H9 (cell line): ENCODE measurements around the gene TNIP1. TPM values are rescaled to one million over a fixed set of nuclear protein-coding genes. Genes with fewer than 3 reads are reported as not detected.

Experiments
- DNase-seq: peaks from one replicate; pipeline ENCODE4 v3.0.0-alpha.2; 2017
- H2AFZ ChIP-seq: one replicate; pipeline ENCODE4 v1.6.1; 2013; ENCODE audit warnings: mild to moderate bottlenecking, low read length, control low read depth, moderate library complexity
- H2AK5ac ChIP-seq: 2 replicates; pipeline ENCODE4 v1.6.1; 2013; ENCODE audit warnings: low read length, control low read depth, mixed read lengths; ENCODE audit not compliant: insufficient read length
- H2BK120ac ChIP-seq: one replicate; pipeline ENCODE4 v1.6.1; 2013; ENCODE audit warnings: low read depth, mild to moderate bottlenecking, low read length, control low read depth, inconsistent platforms; ENCODE audit not compliant: poor library complexity, severe bottlenecking
- H2BK12ac ChIP-seq: 2 replicates; pipeline ENCODE4 v1.6.1; 2013; ENCODE audit warnings: low read length, control low read depth, mixed read lengths, low read depth; ENCODE audit not compliant: insufficient read length
- H2BK15ac ChIP-seq: 2 replicates; pipeline ENCODE4 v1.6.1; 2013; ENCODE audit warnings: low read depth, low read length, control low read depth
- H2BK20ac ChIP-seq: one replicate; pipeline ENCODE4 v1.6.1; 2013; ENCODE audit warnings: low read depth, mild to moderate bottlenecking, low read length, control low read depth, inconsistent platforms; ENCODE audit not compliant: poor library complexity, severe bottlenecking
- H2BK5ac ChIP-seq: 2 replicates; pipeline ENCODE4 v1.6.1; 2013; ENCODE audit warnings: low read length, control low read depth, mixed read lengths; ENCODE audit not compliant: insufficient read length
- H3K14ac ChIP-seq: 2 replicates; pipeline ENCODE4 v1.6.1; 2013; ENCODE audit warnings: low read length, control low read depth; ENCODE audit not compliant: insufficient read depth
- H3K18ac ChIP-seq: 2 replicates; pipeline ENCODE4 v1.6.1; 2013; ENCODE audit warnings: low read depth, mild to moderate bottlenecking, mixed read lengths, low read length, control low read depth; ENCODE audit not compliant: insufficient read length
- H3K23ac ChIP-seq: 2 replicates; pipeline ENCODE4 v1.6.1; 2013; ENCODE audit warnings: low read length, control low read depth, mixed read lengths, low read depth; ENCODE audit not compliant: insufficient read length
- H3K23me2 ChIP-seq: 2 replicates; pipeline ENCODE4 v1.6.1; 2013; ENCODE audit warnings: low read depth, mild to moderate bottlenecking, mixed read lengths, low read length, control low read depth; ENCODE audit not compliant: insufficient read length, poor library complexity, severe bottlenecking
- H3K27ac ChIP-seq: 2 replicates; pipeline ENCODE4 v1.5.1; 2013; ENCODE audit warnings: low read length, control low read depth, mixed read lengths, low read depth; ENCODE audit not compliant: insufficient read length
- H3K27me3 ChIP-seq: 2 replicates; pipeline ENCODE4 v1.6.1; 2013; ENCODE audit warnings: low read length, control low read depth, inconsistent platforms; ENCODE audit not compliant: insufficient read depth
- H3K4ac ChIP-seq: 2 replicates; pipeline ENCODE4 v1.6.1; 2013; ENCODE audit warnings: low read depth, mild to moderate bottlenecking, control low read depth, inconsistent platforms, low read length, moderate library complexity
- H3K4me1 ChIP-seq: 2 replicates; pipeline ENCODE4 v1.6.1; 2013; ENCODE audit warnings: low read length, control low read depth, inconsistent platforms; ENCODE audit not compliant: insufficient read depth
- H3K4me2 ChIP-seq: 2 replicates; pipeline ENCODE4 v1.6.1; 2013; ENCODE audit warnings: low read length, control low read depth, mixed read lengths; ENCODE audit not compliant: insufficient read length, insufficient read depth
- H3K56ac ChIP-seq: 2 replicates; pipeline ENCODE4 v1.6.1; 2013; ENCODE audit warnings: low read depth, mild to moderate bottlenecking, mixed read lengths, low read length, control low read depth; ENCODE audit not compliant: insufficient read length
- H3K79me1 ChIP-seq: 2 replicates; pipeline ENCODE4 v1.6.1; 2013; ENCODE audit warnings: low read depth, mild to moderate bottlenecking, moderate library complexity, low read length, control low read depth, inconsistent platforms; ENCODE audit not compliant: insufficient read depth, poor library complexity, severe bottlenecking
- H3K79me2 ChIP-seq: 2 replicates; pipeline ENCODE4 v1.6.1; 2013; ENCODE audit warnings: low read length, control low read depth, inconsistent platforms; ENCODE audit not compliant: insufficient read depth
- H3K9ac ChIP-seq: 2 replicates; pipeline ENCODE4 v1.6.1; 2013; ENCODE audit warnings: low read length, control low read depth, mixed read lengths; ENCODE audit not compliant: insufficient read length; ENCODE audit errors: extremely low read depth
- H3K9me3 ChIP-seq: one replicate; pipeline ENCODE4 v1.6.1; 2013; ENCODE audit warnings: low read depth, low read length, inconsistent platforms; ENCODE audit not compliant: control insufficient read depth
- H3T11ph ChIP-seq: one replicate; pipeline ENCODE4 v1.6.1; 2013; ENCODE audit warnings: mild to moderate bottlenecking, low read length, control low read depth, inconsistent platforms
- H4K20me1 ChIP-seq: one replicate; pipeline ENCODE4 v1.6.1; 2013; ENCODE audit not compliant: control insufficient read depth, insufficient read length, insufficient read depth
- H4K5ac ChIP-seq: 2 replicates; pipeline ENCODE4 v1.6.1; 2013; ENCODE audit warnings: low read depth, mild to moderate bottlenecking, mixed read lengths, low read length, control low read depth; ENCODE audit not compliant: insufficient read length
- H4K8ac ChIP-seq: replicated peaks from 2 replicates; pipeline ENCODE4 v1.6.1; 2013; ENCODE audit warnings: low read length, control low read depth, mixed read lengths, low read depth; ENCODE audit not compliant: insufficient read length
- H4K91ac ChIP-seq: 2 replicates; pipeline ENCODE4 v1.6.1; 2013; ENCODE audit warnings: low read depth, mild to moderate bottlenecking, moderate library complexity, mixed read lengths, low read length, control low read depth; ENCODE audit not compliant: insufficient read length
- H3K27ac Mint-ChIP-seq, 3 experiments: 2 replicates in 2 of 3; 3 replicates in 1 of 3; pipeline ENCODE4 v1.8.0; 2020 to 2021; ENCODE audit warnings: mixed read lengths in 3 of 3, mild to moderate bottlenecking in 1 of 3, moderate library complexity in 1 of 3
- H3K27me3 Mint-ChIP-seq: 2 replicates; pipeline ENCODE4 v1.8.0; 2021; ENCODE audit warnings: low read depth, mild to moderate bottlenecking, moderate library complexity, mixed read lengths
- H3K36me3 Mint-ChIP-seq, 3 experiments: 2 replicates in 2 of 3; 3 replicates in 1 of 3; pipeline ENCODE4 v1.8.0; 2020 to 2021; ENCODE audit warnings: low read depth in 3 of 3, mixed read lengths in 3 of 3; ENCODE audit not compliant: insufficient read depth in 1 of 3
- H3K4me1 Mint-ChIP-seq, 2 experiments: 2 replicates each; pipeline ENCODE4 v1.8.0; 2020; ENCODE audit warnings: mixed read lengths in 2 of 2
- H3K4me3 Mint-ChIP-seq, 2 experiments: 2 replicates in 1 of 2; 3 replicates in 1 of 2; pipeline ENCODE4 v1.8.0; 2020 to 2021; ENCODE audit warnings: mild to moderate bottlenecking in 2 of 2, mixed read lengths in 2 of 2, moderate library complexity in 1 of 2
- H3K9me3 Mint-ChIP-seq, 2 experiments: 2 replicates in 1 of 2; 3 replicates in 1 of 2; pipeline ENCODE4 v1.8.0; 2020; ENCODE audit warnings: mild to moderate bottlenecking in 2 of 2, mixed read lengths in 2 of 2, moderate library complexity in 1 of 2
- CTCF ChIP-seq: fragments of 200-600 bp; sonication (generic); conservative IDR thresholded peaks from 3 replicates; pipeline ENCODE4 v1.8.0; 2021; ENCODE audit warnings: antibody characterized with exemption, mild to moderate bottlenecking
- WGBS: extraction: QIAGEN DNeasy Blood & Tissue Kit; methylation state at CpG from one replicate; pipeline ENCODE4 v1.1.7; 2013; ENCODE audit warnings: missing lambda C conversion rate, low lambda C conversion rate, mixed read lengths; ENCODE audit not compliant: insufficient read length; ENCODE audit errors: extremely low coverage; 5-methylcytosine and 5-hydroxymethylcytosine counted together
- total RNA-seq: library from RNA; stranded (reverse); gene quantifications from 2 replicates; pipeline ENCODE4 v1.2.1, GENCODE V29; 2021

Gene TNIP1
- total RNA-seq, 1 experiment from 2014 or later: 40.8 TPM

GRCh38 chr5:151087486-151087885 is 6.7 kb upstream of the TNIP1 start:
- Histone ChIP-seq H3K4ac (no peak overlapping the region), H3T11ph (no peak overlapping the region), H4K91ac (no peak overlapping the region), H3K4me1 (no peaks in the 10 kb centered on the region), H3K23ac (no peak overlapping the region), H3K4me2 (no peak overlapping the region), H4K8ac (no peak overlapping the region), H3K27me3 (no peaks in the 10 kb centered on the region), H3K27ac (no peak overlapping the region), H2BK12ac (no peak overlapping the region), H3K79me2 (no peaks in the 10 kb centered on the region), H3K9ac (no peak overlapping the region), H3K79me1 (no peaks in the 10 kb centered on the region), H3K9me3 (no peaks in the 10 kb centered on the region), H3K56ac (no peak overlapping the region), H3K18ac (no peak overlapping the region), H3K23me2 (no peaks in the 10 kb centered on the region), H2BK15ac (no peak overlapping the region), H4K5ac (no peak overlapping the region), H2BK120ac (no peak overlapping the region), H2BK5ac (no peak overlapping the region), H2AFZ (no peak overlapping the region), H2BK20ac (no peak overlapping the region), H3K14ac (no peak overlapping the region), H2AK5ac (no peak overlapping the region), H4K20me1 (no peaks in the 10 kb centered on the region)
- Mint-ChIP-seq H3K4me1 (peaks cover 9 to 10% of the 10 kb centered on the region in 2 experiments; a peak in 3 of 4 replicates), H3K4me3 (no peak overlapping the region), H3K27ac (no peak overlapping the region), H3K27me3 (peaks cover 1% of the 10 kb centered on the region; the same call in 1 of the 2 replicates), H3K36me3 (no peaks in the 10 kb centered on the region), H3K9me3 (no peaks in the 10 kb centered on the region)
- WGBS: no CpG with 5 or more reads among the region's 7 CpGs
- DNase-seq: no peak
- no peak for TF ChIP-seq CTCF
